GM23338 (cell line): ENCODE results near the gene GAA.

Experiments used
- CREB1 ChIP-seq: fragments of 250-450 bp; sonication (Bioruptor Pico); IDR thresholded peaks from 2 replicates; pipeline ENCODE4 v1.5.0; 2020; ENCODE audit warnings: low read depth, mild to moderate bottlenecking, moderate library complexity
- CTCF ChIP-seq, 2 experiments: fragments of 200-600 bp in 1 of 2; sonication (generic) in 1 of 2; conservative IDR thresholded peaks; 2 replicates each; pipeline versions ENCODE4 v1.5.1 to v1.6.1; 2016 to 2017; ENCODE audit warnings: antibody characterized with exemption in 2 of 2, low read depth in 2 of 2, mild to moderate bottlenecking in 2 of 2, moderate library complexity in 1 of 2
- ETS1 ChIP-seq: IDR thresholded peaks from 2 replicates; pipeline ENCODE4 v1.6.1; 2016; ENCODE audit warnings: antibody characterized with exemption
- EZH2 ChIP-seq: fragments of 200-600 bp; sonication (generic); IDR thresholded peaks from one replicate; pipeline ENCODE4 v1.8.0; 2017; ENCODE audit warnings: antibody characterized with exemption, mild to moderate bottlenecking, low read depth; ENCODE audit not compliant: unreplicated experiment
- EZH2phosphoT487 ChIP-seq: fragments of 200-600 bp; sonication (generic); IDR thresholded peaks from one replicate; pipeline ENCODE4 v1.8.1; 2018; ENCODE audit warnings: antibody characterized with exemption; ENCODE audit not compliant: unreplicated experiment
- JUNB ChIP-seq: IDR thresholded peaks from one replicate; pipeline ENCODE4 v1.6.1; 2016; ENCODE audit warnings: antibody characterized with exemption; ENCODE audit not compliant: unreplicated experiment
- NANOG ChIP-seq: IDR thresholded peaks from 2 replicates; pipeline ENCODE4 v1.6.1; 2016; ENCODE audit warnings: antibody characterized with exemption, borderline replicate concordance
- POLR2AphosphoS5 ChIP-seq: IDR thresholded peaks from 2 replicates; pipeline ENCODE4 v1.6.1; 2016; ENCODE audit warnings: antibody characterized with exemption, low read depth
- REST ChIP-seq: IDR thresholded peaks from one replicate; pipeline ENCODE4 v1.6.1; 2018; ENCODE audit warnings: antibody characterized with exemption; ENCODE audit not compliant: unreplicated experiment
- STAT1 ChIP-seq: IDR thresholded peaks from one replicate; pipeline ENCODE4 v1.6.1; 2016; ENCODE audit warnings: antibody characterized with exemption; ENCODE audit not compliant: unreplicated experiment
- ZNF331 ChIP-seq: fragments of 250-450 bp; sonication (Bioruptor Pico); IDR thresholded peaks from 2 replicates; pipeline ENCODE4 v1.5.0; 2020; ENCODE audit warnings: low read depth, mild to moderate bottlenecking, moderate library complexity
- ZNF462 ChIP-seq: fragments of 250-450 bp; sonication (Bioruptor Pico); IDR thresholded peaks from 2 replicates; pipeline ENCODE4 v1.5.0; 2020; ENCODE audit warnings: mild to moderate bottlenecking, moderate library complexity

GRCh38 chr17:80089762-80090161, 11.6 kb upstream of the GAA start:
- TF ChIP-seq CTCF (conservative IDR thresholded peaks at IDR 0.05; ENCODE audit: low read depth in 2 of 2), result no peak
- TF ChIP-seq POLR2AphosphoS5, result no peak
- TF ChIP-seq JUNB, result no peak
- TF ChIP-seq EZH2, result no peak
- TF ChIP-seq ZNF331 (CRISPR knock-in tag), result no peak
- TF ChIP-seq REST, result no peak
- TF ChIP-seq EZH2phosphoT487, result no peak
- TF ChIP-seq ZNF462 (CRISPR knock-in tag), result no peak
- TF ChIP-seq CREB1 (CRISPR knock-in tag), result no peak
- TF ChIP-seq ETS1, result no peak
- TF ChIP-seq STAT1, result no peak
- TF ChIP-seq NANOG, result no peak
